HFFc6 (cell line): Measurements from ENCODE around the gene PMM1. TPM values are rescaled to one million over a fixed set of nuclear protein-coding genes. Genes with fewer than 3 reads are reported as not detected.

ENCODE experiments used
- DNase-seq: peaks from one replicate; pipeline ENCODE4 v3.0.0-alpha.2; 2018
- H3K27ac Mint-ChIP-seq: 2 replicates; pipeline ENCODE4 v1.8.0; 2020; ENCODE audit warnings: mild to moderate bottlenecking, mixed read lengths
- H3K27me3 Mint-ChIP-seq: 2 replicates; pipeline ENCODE4 v1.8.0; 2021; ENCODE audit warnings: mild to moderate bottlenecking, moderate library complexity, mixed read lengths; ENCODE audit not compliant: insufficient read depth
- H3K36me3 Mint-ChIP-seq: 2 replicates; pipeline ENCODE4 v1.8.0; 2021; ENCODE audit warnings: low read depth, mixed read lengths
- H3K4me1 Mint-ChIP-seq: 2 replicates; pipeline ENCODE4 v1.8.0; 2020; ENCODE audit warnings: low read depth, mixed read lengths
- H3K4me3 Mint-ChIP-seq: 2 replicates; pipeline ENCODE4 v1.8.0; 2020; ENCODE audit warnings: mild to moderate bottlenecking, moderate library complexity, mixed read lengths
- H3K9me3 Mint-ChIP-seq: 2 replicates; pipeline ENCODE4 v1.8.0; 2020; ENCODE audit warnings: mild to moderate bottlenecking, mixed read lengths
- CTCF ChIP-seq: fragments of 200-600 bp; sonication (generic); IDR thresholded peaks from 2 replicates; pipeline ENCODE4 v1.5.0; 2021; ENCODE audit warnings: antibody characterized with exemption, mild to moderate bottlenecking
- total RNA-seq, 6 experiments: library from RNA; stranded (reverse); fragmentation: NEBNext Ultra II Directional; extraction: Animal tissue kit (Norgen Biotek cat#: 25700); gene quantifications; 2 replicates in 1 of 6; 3 replicates in 5 of 6; pipeline ENCODE4 v1.2.3, GENCODE V29; 2021

The PMM1 gene
- total RNA-seq, 6 experiments from 2014 or later = 60.1 to 69.2 (median 64.8) TPM

GRCh38 chr22:41532908-41533825 is 56.5 kb downstream of the PMM1 start:
- no peaks in the 10 kb centered on the region; the same call in 1 of the 2 replicates for H3K4me1 Mint-ChIP-seq
- H3K4me3 Mint-ChIP-seq = no peak overlapping the region
- H3K36me3 Mint-ChIP-seq = peaks cover 12% of the 10 kb centered on the region
- no peaks in the 10 kb centered on the region for H3K9me3 Mint-ChIP-seq
- peak; percentile 48 for DNase-seq
- peak overlapping the region; percentile 24 for H3K27ac Mint-ChIP-seq
- peak; percentile 92 for TF ChIP-seq CTCF
- H3K27me3 Mint-ChIP-seq = peaks cover 10% of the 10 kb centered on the region

- no peak for TF ChIP-seq CTCF
- Mint-ChIP-seq H3K9me3 (no peaks in the 10 kb centered on the region), H3K36me3 (peaks cover 12% of the 10 kb centered on the region), H3K27ac (no peak overlapping the region), H3K27me3 (peaks cover 12% of the 10 kb centered on the region), H3K4me1 (no peaks in the 10 kb centered on the region; the same call in 1 of the 2 replicates), H3K4me3 (no peak overlapping the region)
- DNase-seq = no peak
Observed at GRCh38 chr22:41531715-41532477, 57.7 kb downstream of the PMM1 start.

GRCh38 chr22:41530890-41531714 is 58.5 kb downstream of the PMM1 start:
- Mint-ChIP-seq H3K36me3 (peaks cover 12% of the 10 kb centered on the region), H3K4me1 (no peaks in the 10 kb centered on the region; the same call in 1 of the 2 replicates), H3K27me3 (peaks cover 18% of the 10 kb centered on the region), H3K4me3 (no peak overlapping the region), H3K9me3 (no peaks in the 10 kb centered on the region), H3K27ac (no peak overlapping the region)
- DNase-seq = no peak
- TF ChIP-seq CTCF = no peak

GRCh38 chr22:41528938-41529561 is 60.6 kb downstream of the PMM1 start:
- H3K27ac Mint-ChIP-seq = peak overlapping the region; percentile 6
- no peak for DNase-seq
- peaks cover 7% of the 10 kb centered on the region for H3K4me1 Mint-ChIP-seq
- no peaks in the 10 kb centered on the region for H3K9me3 Mint-ChIP-seq
- peaks cover 29% of the 10 kb centered on the region for H3K27me3 Mint-ChIP-seq
- no peak for TF ChIP-seq CTCF
- no peak overlapping the region for H3K4me3 Mint-ChIP-seq
- H3K36me3 Mint-ChIP-seq = peaks cover 6% of the 10 kb centered on the region; the same call in 1 of the 2 replicates
